Aorta (tissue), 5 donors: ENCODE results near the gene AMZ2. TPM values are rescaled to one million over a fixed set of nuclear protein-coding genes. Genes with fewer than 3 reads are reported as not detected.

Experiments used
- ATAC-seq: fragments of 200-7000 bp; cut with Tn5 transposase; one replicate; pipeline ENCODE4 v1.9.1; 2022; ENCODE audit warnings: moderate library complexity; ENCODE audit not compliant: low FRiP score
- DNase-seq, 2 donors: peaks; one replicate each; pipeline ENCODE4 v3.0.0-alpha.2; 2020
- H3K27ac ChIP-seq, 2 donors: one replicate each; pipeline ENCODE4 v1.5.1; 2013; ENCODE audit warnings: low read length in 2 of 2, mild to moderate bottlenecking in 2 of 2, moderate library complexity in 2 of 2, control low read depth in 1 of 2, inconsistent platforms in 1 of 2, low read depth in 1 of 2
- H3K27me3 ChIP-seq, 2 donors: one replicate each; pipeline ENCODE4 v1.6.1; 2013; ENCODE audit warnings: control low read depth in 1 of 2, low read length in 1 of 2, mild to moderate bottlenecking in 1 of 2, moderate library complexity in 1 of 2; ENCODE audit not compliant: insufficient read depth in 2 of 2, control insufficient read depth in 1 of 2
- H3K36me3 ChIP-seq, 2 donors: one replicate each; pipeline ENCODE4 v1.6.1; 2013; ENCODE audit warnings: control low read depth in 1 of 2, low read length in 1 of 2, mild to moderate bottlenecking in 1 of 2; ENCODE audit not compliant: insufficient read depth in 2 of 2, control insufficient read depth in 1 of 2
- H3K4me1 ChIP-seq, 2 donors: one replicate each; pipeline ENCODE4 v1.6.1; 2013; ENCODE audit warnings: low read length in 2 of 2, control low read depth in 1 of 2, mild to moderate bottlenecking in 1 of 2, moderate library complexity in 1 of 2; ENCODE audit not compliant: insufficient read depth in 2 of 2, control insufficient read depth in 1 of 2
- H3K4me3 ChIP-seq, 2 donors: one replicate each; pipeline ENCODE4 v1.5.1; 2013; ENCODE audit warnings: low read length in 2 of 2, control low read depth in 1 of 2, mild to moderate bottlenecking in 1 of 2
- H3K9me3 ChIP-seq: one replicate; pipeline ENCODE4 v1.6.1; 2013; ENCODE audit warnings: mild to moderate bottlenecking, low read length; ENCODE audit not compliant: control insufficient read depth
- WGBS, 2 donors: extraction: QIAGEN DNeasy Blood & Tissue Kit; methylation state at CpG; one replicate each; pipeline ENCODE4 v1.1.7; 2013; 5-methylcytosine and 5-hydroxymethylcytosine counted together
- intact Hi-C, 2 donors: fragments of 100-400 bp; cut with DNase I; formaldehyde crosslinking; loops; one replicate each; pipeline versions ENCODE4 v1.14.2 to v1.15.0; 2022
- polyA plus RNA-seq, 2 donors: library from polyadenylated mRNA; stranded (reverse); fragments of 200-250 nt; gene quantifications; one replicate each; pipeline ENCODE4 v1.2.3, GENCODE V29; 2013
- total RNA-seq, 2 donors: library from RNA; stranded (reverse); fragmentation: NEBNext Ultra II Directional; extraction: Animal tissue kit (Norgen Biotek cat#: 25700); gene quantifications; one replicate each; pipeline ENCODE4 v1.2.1, GENCODE V29; 2021
- donor health status: healthy with polysubstance abuse.
- donor health status: Bipolar disorder and iron deficiency.
- donor health status: DM: no; HTN: no; CAD: no.
- donor health status: DM: no; HTN: no; CAD: no.
- donor health status: DM: yes; HTN: yes; CAD: no.

AMZ2 gene
- total and polyA plus RNA-seq, 4 donors, result 32.4 to 75.3 (median 49.7) TPM

DNA sequence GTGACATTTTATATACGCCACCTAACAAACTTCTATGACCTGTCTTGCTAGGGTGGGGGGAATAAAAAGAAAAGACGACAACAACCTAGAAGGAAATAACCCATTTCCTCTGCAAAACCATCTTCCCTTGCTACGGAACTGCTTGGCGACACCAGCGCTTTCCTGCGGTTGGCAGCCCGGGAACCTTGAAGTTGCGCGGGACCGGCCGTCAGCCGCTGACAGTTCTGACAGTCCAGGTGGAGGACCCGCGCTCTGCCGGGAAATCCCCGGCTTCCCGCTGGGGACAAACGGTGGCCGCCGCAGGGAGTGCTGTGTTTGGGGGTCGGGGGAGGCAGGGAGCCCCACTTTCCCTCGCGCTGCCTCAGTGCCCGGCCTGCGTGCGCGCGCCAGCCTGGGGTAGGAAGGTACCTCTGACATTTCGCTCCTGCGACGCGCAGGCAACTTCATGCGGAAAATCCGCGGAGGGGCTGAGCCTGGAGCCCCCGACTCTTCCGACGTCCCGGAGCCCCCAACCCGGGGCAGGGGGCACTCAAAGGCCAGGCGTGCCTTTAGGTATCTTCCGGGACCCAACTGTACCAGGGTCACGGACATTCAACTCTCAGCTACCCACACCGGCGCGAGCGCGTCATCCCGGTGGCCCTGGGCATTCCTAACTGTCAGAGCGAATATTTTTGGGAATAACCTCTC lies 42.6 kb downstream of the AMZ2 start:
- H3K36me3 ChIP-seq, result no peaks in the 10 kb centered on the region
- peak; percentile 61 to 79 for DNase-seq
- no peak overlapping the region for H3K27ac ChIP-seq
- no peaks in the 10 kb centered on the region for H3K27me3 ChIP-seq
- 2% methylated on average over 50 of the region's 50 CpGs for WGBS, 2 donors
- no peaks in the 10 kb centered on the region for H3K4me1 ChIP-seq
- H3K9me3 ChIP-seq, result no peaks in the 10 kb centered on the region
- H3K4me3 ChIP-seq, result peak overlapping the region in 1 of 2 donors; percentile 48
- intact Hi-C loops, result no loop called here
- peak; percentile 23 for ATAC-seq

DNA sequence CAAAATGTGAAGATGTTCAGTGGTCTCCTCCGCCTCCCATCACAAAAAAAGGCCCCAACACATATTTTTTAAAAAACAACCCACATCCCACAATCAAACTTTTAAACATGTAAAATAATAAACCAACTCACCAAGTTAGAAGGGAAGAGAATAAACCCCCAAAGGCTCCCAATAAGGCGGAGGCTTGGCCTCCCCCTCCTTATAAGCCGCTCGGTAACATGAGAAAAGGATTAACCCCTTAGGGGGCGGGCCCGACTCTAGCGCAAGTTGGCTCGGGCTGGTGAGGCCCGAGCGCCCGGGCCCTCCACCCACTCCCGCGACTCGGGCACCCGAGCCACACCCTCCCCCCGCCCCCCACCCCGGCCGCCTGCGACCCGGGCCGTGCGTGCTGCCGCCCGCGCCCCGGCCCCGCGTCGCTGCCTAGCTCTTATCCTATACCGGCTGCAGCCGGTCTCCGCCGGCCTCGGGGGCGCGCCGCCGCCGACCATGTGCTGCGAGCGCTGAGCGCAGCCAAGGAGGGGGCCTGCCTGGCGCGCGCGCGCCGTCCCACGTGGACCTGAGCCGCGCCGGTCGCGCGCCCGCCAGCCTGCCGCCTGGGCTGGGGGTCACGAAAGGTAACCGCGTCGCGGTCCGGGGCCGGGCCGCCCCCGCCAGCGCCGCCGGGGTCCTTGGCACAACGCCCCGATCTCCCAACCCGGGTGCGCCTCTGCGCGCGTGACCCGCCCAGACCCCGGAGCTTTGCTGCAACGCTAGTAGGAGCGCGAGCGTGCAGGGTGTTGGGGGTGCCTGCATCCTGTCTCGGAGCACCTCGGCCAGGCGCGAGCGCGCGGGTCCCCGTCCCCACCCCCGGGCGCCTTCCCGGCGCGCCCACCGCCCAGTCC lies 43.4 kb downstream of the AMZ2 start, which contains the start of the genes ARSG and SLC16A6:
TSS of gene ARSG (plus strand) at position 541 of the 881 bp plus-strand sequence. CDS start 15,999 bp downstream, outside the sequence.
TSS of gene SLC16A6 (minus strand) at position 173 of the 881 bp plus-strand sequence. CDS start 12,807 bp downstream, outside the sequence.
- peak; percentile 65 for ATAC-seq
- Histone ChIP-seq H3K4me1 (no peaks in the 10 kb centered on the region), H3K9me3 (no peaks in the 10 kb centered on the region), H3K27me3 (no peaks in the 10 kb centered on the region), H3K27ac (no peak within 1 kb of the TSS), H3K36me3 (no peaks in the 10 kb centered on the region), H3K4me3 (peak within 1 kb of the TSS; percentile 48 to 58)
- WGBS, 2 donors, result 0 to 1% methylated on average over 60 to 96 of the region's 96 CpGs
- DNase-seq, result peak; percentile 80 to 86
- intact Hi-C loops, result no loop called here

- intact Hi-C loops, result no loop called here
- ATAC-seq (peak; percentile 72), DNase-seq (peak; percentile 91 to 93)
- no peak overlapping the region for H3K27ac ChIP-seq
- H3K4me1 ChIP-seq, result no peaks in the 10 kb centered on the region
- no peaks in the 10 kb centered on the region for H3K36me3 ChIP-seq
- WGBS, 2 donors, result 1% methylated on average over 64 to 76 of the region's 76 CpGs
- H3K4me3 ChIP-seq, result peak overlapping the region; percentile 48 to 58
- H3K27me3 ChIP-seq, result no peaks in the 10 kb centered on the region
- no peaks in the 10 kb centered on the region for H3K9me3 ChIP-seq
These were observed 44.2 kb downstream of the AMZ2 start for GRCh38 chr17:68291836-68292688.

GRCh38 chr17:68292689-68293040 lies 44.8 kb downstream of the AMZ2 start:
- intact Hi-C loops, result no loop called here
- H3K36me3 ChIP-seq, result no peaks in the 10 kb centered on the region
- ATAC-seq (no peak), DNase-seq (no peak)
- H3K27me3 ChIP-seq, result no peaks in the 10 kb centered on the region
- H3K4me1 ChIP-seq, result no peaks in the 10 kb centered on the region
- H3K4me3 ChIP-seq, result no peak overlapping the region
- 42 to 46% methylated on average over 9 of the region's 9 CpGs for WGBS, 2 donors
- H3K27ac ChIP-seq, result no peak overlapping the region
- H3K9me3 ChIP-seq, result no peaks in the 10 kb centered on the region

DNA sequence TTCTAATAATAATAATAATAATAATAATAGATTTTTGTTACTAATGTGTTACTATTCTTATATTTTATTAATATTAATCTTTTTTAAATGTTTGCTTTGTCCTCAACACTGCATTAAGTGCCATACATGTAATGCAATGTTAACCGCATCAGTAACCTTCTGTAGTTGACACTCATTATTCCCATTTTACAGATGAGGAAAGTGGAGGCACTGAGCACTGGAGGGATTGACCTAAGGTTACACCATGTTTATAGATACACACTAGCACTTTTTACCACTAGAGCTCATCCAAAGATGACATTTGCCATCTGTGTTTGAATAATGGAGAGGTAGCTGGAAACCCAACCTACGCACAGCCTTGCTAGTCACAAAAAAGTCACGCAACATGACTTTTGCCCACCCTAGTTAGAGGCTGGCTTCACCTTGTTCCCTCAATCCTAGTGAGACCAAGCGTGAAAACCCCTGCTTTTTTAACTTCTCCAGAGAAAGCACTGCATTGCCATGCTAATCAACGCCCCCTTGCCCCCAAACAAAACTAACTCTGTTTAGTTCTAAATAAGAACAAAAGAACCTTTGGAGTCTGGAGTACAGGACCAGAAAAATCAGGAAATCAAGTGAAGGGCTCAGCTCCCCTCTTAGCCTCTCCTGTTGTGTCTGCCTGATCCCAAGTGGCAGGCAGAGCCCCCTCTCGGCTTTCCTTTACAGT lies 45.8 kb downstream of the AMZ2 start:
- Histone ChIP-seq H3K27ac (no peak overlapping the region), H3K9me3 (no peaks in the 10 kb centered on the region), H3K4me3 (no peak overlapping the region), H3K27me3 (no peaks in the 10 kb centered on the region), H3K36me3 (no peaks in the 10 kb centered on the region), H3K4me1 (no peaks in the 10 kb centered on the region)
- ATAC-seq (no peak), DNase-seq (no peak)
- intact Hi-C loops, result no loop called here
- WGBS, 2 donors, result 94 to 96% methylated on average over 6 of the region's 6 CpGs

GRCh38 chr17:68294196-68294555 lies 46.3 kb downstream of the AMZ2 start:
- H3K4me3 ChIP-seq, result no peak overlapping the region
- WGBS, 2 donors, result 71 to 79% methylated on average over 3 of the region's 3 CpGs
- intact Hi-C loops, result no loop called here

GRCh38 chr17:68294617-68295016 lies 46.8 kb downstream of the AMZ2 start:
- no peak for ATAC-seq
- intact Hi-C loops, result no loop called here
- no peak overlapping the region for H3K4me3 ChIP-seq
- no peaks in the 10 kb centered on the region for H3K9me3 ChIP-seq
- DNase-seq, result no peak
- H3K27ac ChIP-seq, result no peak overlapping the region
- no peaks in the 10 kb centered on the region for H3K4me1 ChIP-seq
- no peaks in the 10 kb centered on the region for H3K36me3 ChIP-seq
- no peaks in the 10 kb centered on the region for H3K27me3 ChIP-seq
- 84 to 89% methylated on average over 4 of the region's 4 CpGs for WGBS, 2 donors

More at GRCh38 chr17:68294196-68294555, 46.3 kb downstream of the AMZ2 start:
- ATAC-seq, result no peak
- no peak overlapping the region for H3K27ac ChIP-seq
- H3K9me3 ChIP-seq, result no peaks in the 10 kb centered on the region
- no peaks in the 10 kb centered on the region for H3K4me1 ChIP-seq
- H3K36me3 ChIP-seq, result no peaks in the 10 kb centered on the region
- H3K27me3 ChIP-seq, result no peaks in the 10 kb centered on the region
- DNase-seq, result no peak

- Histone ChIP-seq H3K4me1 (no peaks in the 10 kb centered on the region), H3K9me3 (no peaks in the 10 kb centered on the region), H3K36me3 (no peaks in the 10 kb centered on the region), H3K27me3 (no peaks in the 10 kb centered on the region), H3K4me3 (no peak overlapping the region), H3K27ac (no peak overlapping the region)
- intact Hi-C loops, result no loop called here
- 91 to 92% methylated on average over 7 of the region's 7 CpGs for WGBS, 2 donors
- DNase-seq (no peak), ATAC-seq (no peak)
These were observed 47.2 kb downstream of the AMZ2 start for GRCh38 chr17:68295086-68295485.
